ENCODE data around the gene SPATA24.
A peak's percentile ranks its signal among the peaks of the same experiment; 100 is the strongest.
"Not testable (repeated sequence)": the region's sequence is repeated elsewhere in the genome, so short reads cannot be mapped to it uniquely, and the experiment has no call there.

SPATA24 gene

DNA sequence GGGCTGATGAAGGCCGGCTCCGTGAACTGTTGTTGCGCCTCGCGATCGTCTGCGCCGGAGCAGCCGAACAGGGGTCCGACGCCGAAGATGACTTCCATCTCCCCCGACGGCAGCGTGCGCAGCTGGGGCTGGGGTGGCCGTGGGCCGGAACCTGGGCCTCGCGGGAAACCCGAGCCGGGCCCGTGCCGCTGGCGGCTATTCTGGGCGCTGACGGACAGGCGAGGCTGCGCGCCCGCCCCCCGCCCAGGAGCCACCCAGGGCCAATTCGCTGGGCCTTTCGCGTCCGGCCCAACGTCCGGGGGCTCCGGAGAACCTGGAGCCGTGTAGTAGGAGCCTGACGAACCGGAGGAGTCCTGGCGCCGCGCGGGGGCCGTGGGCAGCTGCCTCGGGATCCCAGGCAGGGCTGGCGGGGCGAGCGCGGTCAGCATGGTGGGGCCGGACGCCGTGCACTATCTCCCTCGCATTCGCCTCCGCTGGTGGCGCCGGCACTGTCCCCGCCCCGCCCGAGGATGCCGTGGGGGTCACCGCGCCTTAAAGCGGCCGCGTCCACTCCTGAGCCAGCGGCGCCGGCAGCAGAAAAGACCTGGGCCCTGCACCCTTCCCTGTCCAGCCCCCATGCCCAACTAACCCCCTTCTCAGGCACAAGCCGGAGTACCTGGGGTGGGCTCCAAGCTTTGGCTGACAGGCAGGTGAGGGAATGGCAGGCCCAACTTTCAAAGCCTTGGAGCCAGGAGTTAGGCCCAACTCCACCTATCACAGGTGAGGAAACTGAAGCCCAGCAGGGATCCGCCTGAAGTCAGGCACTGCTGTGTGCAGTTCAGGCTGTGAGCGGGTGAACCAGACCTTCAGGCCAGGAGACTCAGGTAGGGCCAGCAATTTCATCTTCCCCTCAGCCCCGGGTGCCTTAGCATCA lies 9.0 kb downstream of the SPATA24 start, which contains the start of gene PROB1:
TSS of gene PROB1 (minus strand) at position 451 of the 913 bp plus-strand sequence. CDS start at position 428, 23 bp downstream.
- DNase-seq (ENCODE audit: low read depth, low spot score): no peak

DNA sequence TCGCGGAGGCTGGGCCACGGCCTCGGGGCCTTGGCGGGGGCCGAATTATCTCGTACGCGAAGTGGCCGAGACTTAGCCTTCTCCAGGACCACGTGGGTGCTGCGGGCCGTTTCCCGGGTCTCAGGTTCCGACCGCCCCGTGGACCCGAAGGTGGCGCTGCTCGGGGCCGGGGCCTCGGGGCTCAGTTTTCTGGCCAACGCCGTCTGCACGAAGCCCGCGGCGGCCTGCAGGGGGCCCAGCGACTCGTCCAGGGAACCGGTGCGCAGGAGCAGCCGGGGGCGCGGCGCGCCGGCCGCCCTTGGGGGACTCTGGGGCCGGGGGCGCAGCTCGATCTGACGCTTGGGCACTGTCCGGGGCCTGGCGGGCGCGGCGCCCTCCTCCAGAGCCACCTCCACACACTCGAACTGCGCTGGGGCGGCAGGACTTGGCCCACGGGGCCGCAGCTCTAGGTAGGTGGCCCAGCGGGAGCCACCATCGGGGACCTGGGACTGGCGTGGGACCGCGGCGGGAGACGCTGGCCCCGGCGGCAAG lies 9.7 kb downstream of the SPATA24 start:
- peak; percentile 65 for DNase-seq (ENCODE audit: low read depth, low spot score)

DNA sequence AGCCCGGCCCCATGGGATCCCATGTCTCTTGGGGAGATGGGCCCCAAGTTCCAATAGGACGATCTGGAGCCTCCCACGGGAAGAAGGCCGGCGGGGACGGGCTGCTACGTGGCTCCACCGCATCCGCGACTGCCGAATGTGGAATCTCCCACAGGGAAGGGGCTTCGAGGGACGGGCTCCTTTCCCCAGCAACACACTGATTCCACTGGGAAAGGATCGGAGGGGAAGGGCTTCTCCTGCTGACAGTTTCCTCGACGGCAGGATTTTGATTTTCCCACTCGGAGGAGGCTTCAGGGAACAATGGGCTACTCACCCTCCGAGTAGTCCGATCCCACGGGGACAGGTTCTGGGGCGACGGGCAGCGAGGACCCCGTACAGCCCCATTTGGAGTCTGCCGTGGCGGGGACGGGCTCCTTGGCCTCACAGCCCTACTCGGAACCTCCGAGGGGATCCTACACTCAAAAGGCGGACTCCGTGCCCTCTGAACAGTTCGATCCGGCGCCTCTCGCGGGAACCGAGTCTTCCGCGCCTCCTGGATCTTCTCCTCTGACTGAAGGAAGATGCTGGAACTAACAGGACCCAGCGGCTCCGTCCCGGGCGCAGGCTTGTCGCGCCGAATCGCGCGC lies 10.3 kb downstream of the SPATA24 start:
- no peak for DNase-seq (ENCODE audit: low read depth, low spot score)

DNA sequence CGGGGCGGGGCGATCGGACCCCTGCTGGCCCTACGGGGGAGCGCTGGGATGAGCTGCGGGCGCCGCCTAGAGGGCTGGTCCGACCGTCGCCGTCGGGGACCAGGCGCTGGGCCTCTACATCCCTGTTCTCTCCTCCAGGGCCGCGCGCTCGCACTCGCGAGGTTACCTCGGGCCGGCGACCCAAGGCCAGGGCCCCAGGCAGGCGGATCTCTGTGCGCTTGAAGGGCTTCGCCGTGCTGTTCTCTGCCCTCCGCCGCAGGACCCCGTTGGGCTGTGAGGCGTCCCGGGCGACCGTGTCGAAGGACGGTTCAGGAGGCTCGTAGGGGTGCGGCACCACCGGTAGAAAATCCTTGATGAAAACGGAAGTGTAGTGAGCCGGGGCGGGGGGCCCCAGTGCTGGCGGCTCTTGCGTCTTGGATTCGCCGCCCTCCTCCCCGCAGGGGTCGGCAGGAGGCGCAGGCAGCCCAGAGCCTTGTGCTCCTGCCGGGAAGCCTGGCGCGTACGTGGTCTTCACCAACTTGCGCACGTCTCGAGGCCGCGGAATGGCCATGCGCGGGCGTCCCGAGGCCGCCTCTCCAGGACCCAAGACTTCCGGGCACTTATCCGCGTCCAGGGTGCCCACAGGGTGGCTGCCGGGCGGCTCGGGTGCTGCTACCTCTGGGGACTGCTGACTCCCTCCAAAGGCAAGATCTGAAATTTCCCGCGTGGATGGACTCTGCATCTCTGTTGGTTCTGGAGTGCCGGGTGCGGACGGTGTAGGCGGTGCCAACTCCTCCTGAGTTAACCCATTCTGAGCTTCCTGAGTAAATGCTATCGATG lies 11.0 kb downstream of the SPATA24 start:
- peak; percentile 78 for DNase-seq (ENCODE audit: low read depth, low spot score)

DNA sequence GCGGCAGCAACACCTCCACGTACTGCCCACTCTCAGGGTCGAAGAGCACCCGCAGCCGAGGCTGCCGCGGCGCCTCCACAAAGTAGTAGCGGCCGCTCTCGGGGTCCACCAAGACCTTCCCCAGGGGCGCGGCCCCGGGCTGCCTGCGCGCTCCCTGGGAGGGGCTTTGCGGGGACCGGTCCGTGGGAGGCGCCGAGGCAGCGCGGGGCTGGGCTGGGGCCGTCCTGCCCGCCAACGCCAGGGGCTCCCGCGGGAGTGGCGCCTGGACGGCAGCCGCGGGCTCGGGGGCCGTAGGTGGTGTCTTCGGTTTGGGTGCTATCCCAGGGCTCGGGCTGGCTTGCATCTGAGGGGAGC lies 11.6 kb downstream of the SPATA24 start:
- no peak for DNase-seq (ENCODE audit: low read depth, low spot score)

DNA sequence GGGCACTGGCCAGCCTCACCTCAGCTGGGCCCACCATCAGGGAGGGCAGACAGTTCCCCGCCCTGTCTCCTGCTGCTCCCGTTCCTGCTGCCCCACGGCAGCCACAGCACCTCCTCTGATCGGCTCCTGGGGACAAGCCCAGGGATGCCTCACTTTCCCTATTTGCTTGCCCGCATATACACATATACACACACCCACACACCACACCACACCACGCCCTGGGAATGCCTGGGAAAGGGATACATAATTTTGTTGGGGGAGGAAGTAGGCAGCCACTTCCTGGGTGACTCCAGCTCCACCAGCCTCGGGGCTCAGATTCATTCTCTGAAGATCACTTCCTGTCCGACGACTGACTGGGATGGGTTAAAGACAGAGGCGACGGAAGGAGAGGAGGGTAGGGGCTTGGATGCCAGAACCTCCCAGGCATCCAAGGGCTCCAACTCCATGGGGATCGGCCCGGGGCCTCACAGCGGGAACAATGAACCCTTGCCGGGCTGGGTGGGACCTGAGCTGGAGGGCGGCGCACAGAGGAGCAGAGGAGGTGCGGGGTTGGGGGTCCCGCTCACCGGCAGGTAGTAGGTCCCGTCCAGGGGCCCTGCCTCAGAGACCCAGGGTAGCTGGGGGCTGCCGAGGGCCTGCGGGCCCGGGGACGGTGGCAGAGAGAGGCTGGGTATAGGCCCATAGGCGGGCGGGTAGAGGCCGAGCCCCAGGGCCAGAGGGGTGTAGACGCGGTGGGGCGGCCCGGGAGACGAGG lies 12.1 kb downstream of the SPATA24 start:
- DNase-seq (ENCODE audit: low read depth, low spot score): no peak

DNA sequence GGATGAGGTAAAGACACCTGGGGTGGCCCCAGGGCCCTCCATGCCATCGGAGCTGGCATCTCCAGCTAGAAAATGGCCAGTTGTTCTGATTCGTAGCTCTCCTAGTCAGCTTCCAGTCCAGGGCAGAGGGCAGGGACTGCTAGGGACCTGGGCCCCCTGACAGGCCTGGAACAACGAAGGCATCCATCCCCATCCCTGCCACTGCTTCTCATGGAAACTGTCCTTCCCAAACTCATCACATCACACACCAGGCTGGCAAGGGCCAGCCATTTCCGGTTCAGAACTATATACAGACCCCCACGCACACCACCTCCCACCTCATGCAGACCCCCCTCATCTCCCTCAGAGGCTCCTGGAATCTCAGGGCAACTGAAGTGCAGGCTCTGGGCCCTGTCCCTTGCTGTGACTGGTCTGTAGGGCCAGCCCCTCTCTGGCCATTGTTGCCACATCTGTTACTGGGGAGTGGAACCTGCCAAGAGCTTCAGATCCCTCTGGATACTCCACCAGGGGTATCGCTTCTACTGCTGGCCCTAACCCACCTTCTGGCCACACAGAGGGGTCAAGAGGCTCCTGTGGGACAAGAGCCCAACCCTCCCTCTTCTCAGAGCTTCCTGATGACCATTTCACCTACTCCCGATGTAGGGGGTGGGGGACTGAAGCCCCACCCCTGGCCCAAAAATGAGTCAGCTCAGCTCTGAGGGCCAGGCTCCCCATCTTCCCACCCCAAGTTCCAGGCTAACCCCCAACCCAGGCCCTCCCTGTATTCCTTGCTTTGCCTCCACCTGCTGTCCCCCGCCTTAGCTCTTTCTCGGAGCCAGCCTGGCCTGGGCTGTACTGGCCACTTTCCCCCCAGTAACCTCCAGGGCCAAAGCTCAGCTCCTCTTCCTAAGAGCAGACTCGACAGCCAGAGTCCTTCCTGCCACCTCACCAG lies 13.0 kb downstream of the SPATA24 start:
- no peak for DNase-seq (ENCODE audit: low read depth, low spot score)

DNA sequence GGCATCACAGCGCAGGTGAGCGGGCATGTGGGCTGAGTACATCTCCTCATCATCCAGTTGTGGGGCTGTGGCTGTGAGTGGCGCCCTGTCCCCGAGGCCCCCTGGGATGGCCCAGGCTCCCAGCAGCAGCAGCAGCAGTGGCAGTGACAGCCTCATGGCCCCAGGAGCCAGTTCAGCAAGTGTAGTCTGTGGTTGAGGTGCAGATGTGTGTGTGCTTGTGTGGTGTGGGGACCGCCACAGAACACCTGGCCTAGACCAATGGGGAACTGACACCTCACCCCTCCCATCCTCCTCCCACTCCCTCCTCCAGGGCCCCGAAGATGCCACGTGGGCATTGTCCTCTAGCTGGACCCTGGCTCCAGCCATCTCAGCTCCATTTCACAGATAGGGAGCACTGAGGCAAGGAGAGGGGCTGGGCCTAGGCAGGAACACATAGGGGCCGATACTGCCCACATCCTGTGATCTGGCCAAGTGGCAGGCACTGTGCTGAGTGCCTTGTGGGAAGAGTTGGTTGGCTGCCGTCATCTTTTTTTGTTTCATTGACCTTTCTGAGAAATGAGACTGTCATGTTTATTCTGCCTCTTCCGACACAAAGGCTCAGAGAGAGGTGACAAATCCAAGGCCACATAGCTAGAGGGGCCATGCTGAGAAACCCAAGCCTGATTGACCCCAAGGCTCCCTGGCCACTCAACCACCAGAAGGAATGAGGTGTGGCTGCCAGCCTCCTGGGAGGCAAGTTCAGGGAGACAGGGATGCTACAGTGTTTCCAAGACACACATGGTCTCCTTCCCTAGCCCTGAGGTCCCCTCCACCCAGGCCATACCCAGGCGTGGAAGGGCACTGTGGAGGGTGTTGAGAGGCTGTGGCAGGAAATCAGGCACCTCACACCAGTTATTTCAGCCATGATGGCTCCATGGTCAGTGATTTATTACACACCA lies 13.9 kb downstream of the SPATA24 start, which contains the start of gene MZB1:
TSS of gene MZB1 (minus strand) at position 213 of the 938 bp plus-strand sequence. CDS start at position 156, 57 bp downstream.
- DNase-seq (ENCODE audit: low read depth, low spot score): no peak

DNA sequence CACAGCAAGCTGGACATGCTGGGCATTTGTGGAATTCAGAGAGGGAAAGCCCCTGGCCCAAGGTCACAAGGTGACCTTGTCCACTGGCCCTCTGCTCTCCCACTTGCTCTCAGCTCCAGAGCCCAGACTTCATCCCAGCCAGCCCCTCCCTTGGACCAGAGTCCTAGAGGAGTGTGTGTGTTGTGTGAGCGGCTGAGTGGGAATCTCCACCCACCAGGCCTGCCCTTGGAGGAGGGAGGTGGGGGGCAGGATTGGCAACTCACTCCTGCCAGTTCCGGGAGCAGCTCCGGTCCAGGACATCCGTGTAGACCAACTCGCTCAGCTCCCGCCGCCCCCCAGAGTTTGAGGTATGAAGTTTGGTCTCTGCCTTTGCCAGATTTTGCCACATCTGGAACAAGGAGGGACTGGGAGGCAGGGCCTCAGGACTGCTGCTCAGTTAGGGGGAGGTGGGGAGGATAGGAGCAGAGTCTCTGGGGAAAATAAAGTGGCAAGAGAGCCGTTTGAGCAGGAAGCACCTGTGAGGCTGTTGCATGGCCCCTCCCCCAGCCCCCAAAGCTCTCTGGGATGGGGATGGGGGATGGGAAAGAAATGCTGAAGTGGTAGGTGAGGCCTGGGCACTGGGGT lies 15.6 kb downstream of the SPATA24 start:
- peak; percentile 39 for DNase-seq (ENCODE audit: low read depth, low spot score)

DNA sequence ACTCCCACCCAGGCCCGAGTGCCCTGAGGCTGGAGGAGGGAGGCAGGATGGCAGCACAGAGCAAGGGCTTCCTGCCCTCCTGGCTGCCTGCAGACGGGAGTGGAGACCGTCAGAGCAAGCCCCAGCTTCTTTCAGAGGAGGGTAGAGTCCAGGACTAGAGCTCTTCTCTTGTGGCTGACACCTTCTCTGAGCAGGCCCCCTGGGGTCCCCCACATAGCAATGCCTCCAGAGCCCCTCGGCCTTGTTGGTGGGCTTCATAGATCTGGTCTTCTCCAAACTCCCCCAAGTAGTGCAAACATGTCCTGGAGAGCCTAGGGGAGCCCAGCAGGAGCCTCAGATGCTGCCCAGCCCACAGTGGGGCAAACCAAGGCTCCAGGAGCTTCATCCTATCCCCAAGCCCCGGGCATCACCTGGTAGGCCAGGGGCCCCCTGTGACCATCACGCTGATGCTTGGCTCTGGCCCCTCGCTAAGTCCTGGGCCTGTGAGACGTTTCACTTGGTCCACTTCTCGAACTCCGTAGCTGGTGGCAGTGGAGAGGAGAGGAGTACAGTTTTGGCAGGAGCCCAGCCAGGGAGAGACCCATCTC lies 16.2 kb downstream of the SPATA24 start:
- DNase-seq (ENCODE audit: low read depth, low spot score): no peak

DNA sequence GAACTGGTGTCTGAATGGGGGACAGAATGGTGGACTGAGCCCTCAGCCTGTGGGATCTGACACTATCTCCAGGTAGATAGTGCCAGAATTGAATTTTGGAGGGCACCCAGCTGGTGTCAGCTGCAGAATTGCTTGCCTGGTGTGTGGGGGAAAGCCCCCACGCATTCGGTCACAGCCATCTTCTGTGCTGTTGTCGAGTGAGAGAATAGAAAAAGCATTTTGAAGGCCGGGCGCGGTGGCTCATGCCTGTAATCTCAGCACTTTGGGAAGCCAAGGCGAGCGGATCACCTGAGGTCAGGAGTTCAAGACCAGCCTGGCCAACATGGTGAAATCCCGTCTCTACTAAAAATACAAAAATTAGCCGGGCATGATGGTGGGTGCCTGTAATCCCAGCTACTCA lies 16.9 kb downstream of the SPATA24 start:
- not testable (repeated sequence) for DNase-seq (ENCODE audit: low read depth, low spot score)

DNA sequence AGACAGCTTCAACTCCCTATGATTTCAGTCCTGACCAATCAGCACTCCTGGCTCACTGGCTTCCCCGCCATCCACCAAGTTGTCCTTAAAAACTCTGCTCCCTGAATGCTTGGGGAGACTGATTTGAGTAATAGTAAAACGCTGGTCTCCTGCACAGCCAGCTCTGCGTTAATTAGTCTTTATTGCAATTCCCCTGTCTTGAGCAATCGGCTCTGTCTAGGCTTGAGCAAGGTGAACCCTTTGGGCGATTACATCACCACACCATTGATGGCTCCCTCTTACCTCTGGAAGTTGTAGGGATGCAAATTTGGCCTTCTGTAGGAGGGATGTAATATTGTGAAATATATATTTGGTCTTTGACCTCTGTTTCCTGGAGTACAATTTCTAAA lies 17.8 kb downstream of the SPATA24 start:
- no peak for DNase-seq (ENCODE audit: low read depth, low spot score)

DNA sequence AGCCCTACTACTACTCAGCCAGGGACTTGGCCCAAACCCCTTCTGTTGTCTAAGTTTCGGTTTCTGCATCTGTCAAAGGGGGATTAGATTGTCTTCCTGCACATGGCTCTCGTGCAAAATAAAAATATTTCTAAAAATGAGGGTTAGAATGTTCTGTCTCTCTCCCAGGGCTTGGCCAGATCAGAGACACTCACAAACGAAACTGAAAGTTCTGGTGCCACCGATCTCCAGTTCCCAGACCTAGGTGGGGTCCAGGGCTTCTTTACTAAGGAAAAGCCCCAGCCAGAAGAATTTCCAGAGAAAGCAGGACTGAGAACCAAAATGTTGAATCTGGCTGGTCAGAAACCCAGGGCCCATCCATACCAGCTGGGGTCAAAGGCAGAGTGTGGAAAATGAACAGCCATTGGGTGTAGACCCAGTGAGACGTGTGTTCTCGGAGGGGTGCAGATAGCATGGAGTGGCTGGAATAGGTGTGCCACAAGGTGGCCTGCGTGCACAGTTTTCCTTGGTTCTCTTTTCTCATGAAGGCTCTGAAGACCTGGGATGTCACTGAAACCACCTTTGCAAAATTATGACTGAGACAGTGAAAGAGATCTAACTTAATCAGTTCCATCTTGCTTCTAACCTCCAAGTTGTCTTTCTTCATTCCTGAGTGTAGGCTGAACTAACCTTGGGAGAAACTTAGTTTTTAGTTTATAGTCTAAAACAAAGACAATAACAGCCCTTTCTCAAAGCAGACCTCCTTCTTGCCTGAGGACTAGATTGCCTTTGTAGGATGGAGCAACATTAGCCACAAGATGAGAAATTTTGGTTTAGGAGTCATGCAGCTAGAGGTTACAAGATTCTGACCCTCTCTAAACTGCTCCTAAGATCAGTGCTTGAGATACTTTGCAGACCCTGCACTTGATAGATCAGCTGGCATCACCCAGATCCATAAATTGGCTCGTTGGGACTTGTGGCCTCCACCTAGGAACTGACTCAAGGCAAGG lies 18.5 kb downstream of the SPATA24 start:
- no peak for DNase-seq (ENCODE audit: low read depth, low spot score)

DNA sequence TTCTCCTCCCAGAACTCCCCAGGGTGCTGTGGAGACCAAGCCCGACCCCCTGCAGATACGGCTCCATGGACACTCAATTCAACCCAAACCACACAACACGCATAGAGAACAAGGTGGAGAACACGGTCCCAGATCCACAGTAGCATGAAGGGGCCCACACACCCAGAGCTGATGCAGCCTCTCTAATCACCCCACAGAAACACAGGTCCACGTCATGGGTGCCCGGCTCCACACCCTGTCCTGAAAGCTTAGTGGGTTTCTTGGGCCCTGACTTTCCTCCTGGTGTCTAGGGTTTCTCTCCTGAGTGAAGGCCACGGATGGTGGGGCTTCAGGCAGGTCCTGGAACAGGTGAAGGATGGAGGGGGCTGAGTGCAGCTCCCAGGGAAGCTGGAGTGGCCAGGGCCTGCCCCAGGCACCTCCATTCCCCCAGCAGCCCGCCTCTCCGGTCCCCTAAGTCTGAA lies 19.3 kb downstream of the SPATA24 start:
- no peak for DNase-seq (ENCODE audit: low read depth, low spot score)

DNA sequence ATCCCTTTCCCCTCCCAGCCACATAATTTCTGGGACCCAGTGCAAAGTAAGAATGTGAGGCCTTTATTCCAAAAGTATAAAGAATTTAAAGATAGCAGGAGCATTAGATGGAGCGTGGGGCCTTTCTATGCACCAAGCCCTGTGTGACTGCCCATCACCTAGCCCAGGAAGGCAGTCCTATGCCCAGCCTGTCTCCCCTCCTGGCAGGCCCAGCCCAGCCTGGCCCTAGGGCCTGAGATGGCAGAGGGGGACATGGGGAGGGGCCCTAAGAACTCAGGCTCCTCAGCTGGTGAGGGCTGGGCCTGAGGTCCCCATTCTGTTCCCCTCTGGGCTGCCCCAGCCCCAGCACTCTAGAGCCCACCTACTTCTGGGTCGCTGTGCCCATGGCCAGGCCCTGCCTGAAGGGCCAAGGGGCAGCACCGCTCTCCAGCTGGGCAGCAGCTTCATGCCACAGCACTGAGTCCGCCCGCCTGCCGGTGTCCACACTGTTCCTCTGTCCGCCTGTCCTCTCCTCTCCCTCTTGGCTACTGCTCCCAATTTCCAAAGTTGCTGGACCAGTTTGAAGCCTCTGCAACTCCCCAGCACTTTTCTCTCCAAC lies 19.8 kb downstream of the SPATA24 start:
- DNase-seq (ENCODE audit: low read depth, low spot score): no peak

DNA sequence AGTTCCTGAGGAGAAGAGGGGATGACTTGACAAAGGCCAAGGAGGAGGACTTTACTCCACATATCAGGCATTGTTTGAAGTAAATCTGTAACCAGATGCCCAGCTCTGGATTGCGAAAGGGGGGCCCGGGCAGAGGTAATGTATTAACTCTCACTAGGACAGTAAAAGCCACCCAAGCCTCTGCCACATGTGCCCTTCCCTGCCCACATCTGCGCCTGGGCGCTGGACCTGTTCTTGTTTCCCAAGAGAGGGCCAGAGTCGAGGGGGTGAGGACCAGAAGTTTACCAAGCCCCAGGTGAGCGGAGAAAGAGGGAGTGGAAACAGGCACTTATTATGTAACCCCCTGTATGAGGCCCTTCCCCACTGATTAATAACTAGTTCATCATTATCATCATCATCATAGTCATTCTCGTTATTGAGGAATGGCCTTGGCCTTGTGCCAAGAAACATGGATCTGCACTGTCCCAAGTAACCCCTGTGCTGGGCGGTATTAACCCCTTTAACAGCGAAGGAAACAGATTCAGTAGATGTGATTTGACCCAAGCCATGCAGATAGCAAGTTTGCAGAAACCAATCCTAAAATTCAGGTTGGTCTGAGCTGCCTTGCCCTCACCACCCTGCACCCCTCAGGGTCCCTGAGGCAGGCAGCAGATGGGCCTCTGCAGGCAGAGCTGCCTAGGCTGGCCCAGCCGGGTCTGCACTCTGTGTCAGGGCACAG lies 20.5 kb downstream of the SPATA24 start, which contains the start of gene SLC23A1:
TSS of gene SLC23A1 (minus strand) at position 23 of the 718 bp plus-strand sequence. CDS start 44 bp downstream, outside the sequence.
- no peak for DNase-seq (ENCODE audit: low read depth, low spot score)
